K562 (cell line): ENCODE data around the gene RNF13. TPM values are rescaled to one million over a fixed set of nuclear protein-coding genes. Genes with fewer than 3 reads are reported as not detected.
A peak's percentile ranks its signal among the peaks of the same experiment; 100 is the strongest.

Experiments
- ATF4 ChIP-seq: fragments of 450-650 bp; formaldehyde crosslinking; IDR thresholded peaks from 2 replicates; pipeline ENCODE4 v1.4.0; 2022; ENCODE audit warnings: mild to moderate bottlenecking, moderate library complexity
- MED1 ChIP-seq: sonication (generic); formaldehyde crosslinking; IDR thresholded peaks from 2 replicates; pipeline ENCODE4 v1.8.1; 2023; ENCODE audit warnings: missing genetic modification reagents, borderline replicate concordance
- REST ChIP-seq, 2 experiments: fragments of 450-650 bp; formaldehyde crosslinking in 1 of 2; IDR thresholded peaks; 2 replicates each; pipeline versions ENCODE4 v1.4.0 to v1.6.1; 2014 to 2020; ENCODE audit warnings: mild to moderate bottlenecking in 2 of 2, borderline replicate concordance in 1 of 2, low read depth in 1 of 2
- RNF219 ChIP-seq: fragments of 250-450 bp; sonication (Bioruptor Pico); IDR thresholded peaks from 2 replicates; pipeline ENCODE4 v1.5.0; 2022; ENCODE audit warnings: mild to moderate bottlenecking
- STAG1 ChIP-seq: sonication (generic); formaldehyde crosslinking; IDR thresholded peaks from 2 replicates; pipeline ENCODE4 v1.5.0; 2020; ENCODE audit warnings: missing genetic modification reagents, borderline replicate concordance
- TBP ChIP-seq: optimal IDR thresholded peaks from 2 replicates; pipeline ENCODE3; 2011; ENCODE audit warnings: low read depth, low read length, improper control_type of control experiment
- TOE1 ChIP-seq, 2 experiments: fragments of 450-650 bp in 1 of 2; sonication (generic) in 1 of 2; formaldehyde crosslinking in 1 of 2; IDR thresholded peaks; 2 replicates each; pipeline versions ENCODE4 v1.7.1 to v1.8.0; 2016 to 2022; ENCODE audit warnings: borderline replicate concordance in 2 of 2, mild to moderate bottlenecking in 2 of 2, antibody characterized with exemption in 1 of 2, inconsistent platforms in 1 of 2, low read depth in 1 of 2, missing genetic modification reagents in 1 of 2, moderate library complexity in 1 of 2
- ZNF583 ChIP-seq: fragments of 250-450 bp; sonication (Bioruptor Pico); IDR thresholded peaks from 2 replicates; pipeline ENCODE4 v1.4.0; 2020
- polyA plus RNA-seq, 8 experiments: library from polyadenylated mRNA; depleted of rRNA in 4 of 8; stranded (reverse) in 5 of 8; unstranded in 3 of 8; fragments of >200 nt; fragmentation: Nextera tagmentation in 2 of 8; fragmentation: Illumina TruSeq in 1 of 8; extraction: Ambion mirVana in 2 of 8; extraction: Trizol in 1 of 8; gene quantifications; 2 replicates each; pipeline versions ENCODE4 v1.2.1 to v1.2.3, GENCODE V29; 2011 to 2014; ENCODE audit warnings: inconsistent platforms in 1 of 8, missing spikeins in 1 of 8
- total RNA-seq, 7 experiments: library from RNA; depleted of rRNA in 6 of 7; stranded (reverse); fragments of >200 nt in 6 of 7; fragmentation: Illumina TruSeq in 2 of 7; extraction: Trizol in 2 of 7; gene quantifications; 2 replicates each; pipeline versions ENCODE4 v1.2.1 to v1.2.3, GENCODE V29; 2011 to 2021; ENCODE audit warnings: low replicate concordance in 1 of 7

RNF13 gene
- total and polyA plus RNA-seq, 9 of the 15 experiments (the other 6 are each of a cell fraction or from before 2014, with no cell fraction given): 12.7 to 35.8 (median 18.9) TPM

GRCh38 chr3:149936812-149937230 is 123.8 kb downstream of the RNF13 start (continued):
- peak; percentile 56; the same call in 1 of the 2 replicates for TF ChIP-seq REST (IDR thresholded peaks at IDR 0.05; ENCODE audit: borderline replicate concordance)
- no peak for TF ChIP-seq REST (CRISPR knock-in tag; IDR thresholded peaks at IDR 0.05; ENCODE audit: low read depth)
- TF ChIP-seq MED1 (CRISPR knock-in tag): no peak
- TF ChIP-seq ZNF583 (CRISPR knock-in tag): no peak
- TF ChIP-seq TOE1 (IDR thresholded peaks at IDR 0.05; ENCODE audit: borderline replicate concordance): no peak
- no peak for TF ChIP-seq TOE1 (CRISPR knock-in tag; IDR thresholded peaks at IDR 0.05; ENCODE audit: borderline replicate concordance, low read depth)
- peak; percentile 60; the same call in 1 of the 2 replicates for TF ChIP-seq STAG1 (CRISPR knock-in tag)
- TF ChIP-seq TBP: no peak
- no peak for TF ChIP-seq RNF219
- TF ChIP-seq ATF4: no peak
- TF ChIP-seq, all 486 proteins: peak for 5
